Measurements from ENCODE around the gene CCDC149.

Gene CCDC149

GRCh38 chr4:24837781-24838180 lies 75.1 kb downstream of the CCDC149 start:
- no peak for DNase-seq

- no peak for DNase-seq
These were observed 75.5 kb downstream of the CCDC149 start for GRCh38 chr4:24837336-24837735.

- no peak for DNase-seq
These were observed 76.1 kb downstream of the CCDC149 start for GRCh38 chr4:24836661-24837242.

- no peak for DNase-seq
These were observed 77.1 kb downstream of the CCDC149 start for GRCh38 chr4:24835696-24836095.

GRCh38 chr4:24831637-24832036 lies 81.2 kb downstream of the CCDC149 start:
- DNase-seq = no peak

- no peak for DNase-seq
These were observed 88.1 kb downstream of the CCDC149 start for GRCh38 chr4:24824720-24825119.

GRCh38 chr4:24820541-24820940 lies 92.3 kb downstream of the CCDC149 start:
- DNase-seq = no peak

GRCh38 chr4:24816797-24817196 lies 96.0 kb downstream of the CCDC149 start:
- no peak for DNase-seq

- no peak for DNase-seq
These were observed 99.1 kb downstream of the CCDC149 start for GRCh38 chr4:24813732-24814131.

GRCh38 chr4:24810871-24811631 lies 101.8 kb downstream of the CCDC149 start:
- DNase-seq = no peak

- no peak for DNase-seq
These were observed 102.9 kb downstream of the CCDC149 start for GRCh38 chr4:24809815-24810405.

- DNase-seq = no peak
These were observed 103.5 kb downstream of the CCDC149 start for GRCh38 chr4:24809376-24809775.

- DNase-seq = no peak
These were observed 103.9 kb downstream of the CCDC149 start for GRCh38 chr4:24808955-24809354.

GRCh38 chr4:24808261-24808660 lies 104.6 kb downstream of the CCDC149 start:
- DNase-seq = no peak

- DNase-seq = no peak
These were observed 105.2 kb downstream of the CCDC149 start for GRCh38 chr4:24807611-24808010.

GRCh38 chr4:24806206-24806990 lies 106.4 kb downstream of the CCDC149 start:
- DNase-seq = no peak

- DNase-seq = no peak
These were observed 107.3 kb downstream of the CCDC149 start for GRCh38 chr4:24805566-24805965.

- no peak for DNase-seq
These were observed 107.8 kb downstream of the CCDC149 start for GRCh38 chr4:24805067-24805466.

- no peak for DNase-seq
These were observed 110.2 kb downstream of the CCDC149 start for GRCh38 chr4:24802648-24803047.

- no peak for DNase-seq
These were observed 111.5 kb downstream of the CCDC149 start for GRCh38 chr4:24801136-24801855.

GRCh38 chr4:24800325-24800895 lies 112.4 kb downstream of the CCDC149 start:
- no peak for DNase-seq

GRCh38 chr4:24799544-24800324 lies 113.1 kb downstream of the CCDC149 start:
- DNase-seq = no peak

All from NCI-H1436 treated with DMSO at 0.1 percent for 48 hours (cell line).